ENCODE results near the gene STK24. TPM values are rescaled to one million over a fixed set of nuclear protein-coding genes. Genes with fewer than 3 reads are reported as not detected.

The STK24 gene
- total and polyA plus RNA-seq, 2 of the 8 experiments (the other 6 are each of a cell fraction or from before 2014, with no cell fraction given), result 62.8 to 143 TPM

DNA sequence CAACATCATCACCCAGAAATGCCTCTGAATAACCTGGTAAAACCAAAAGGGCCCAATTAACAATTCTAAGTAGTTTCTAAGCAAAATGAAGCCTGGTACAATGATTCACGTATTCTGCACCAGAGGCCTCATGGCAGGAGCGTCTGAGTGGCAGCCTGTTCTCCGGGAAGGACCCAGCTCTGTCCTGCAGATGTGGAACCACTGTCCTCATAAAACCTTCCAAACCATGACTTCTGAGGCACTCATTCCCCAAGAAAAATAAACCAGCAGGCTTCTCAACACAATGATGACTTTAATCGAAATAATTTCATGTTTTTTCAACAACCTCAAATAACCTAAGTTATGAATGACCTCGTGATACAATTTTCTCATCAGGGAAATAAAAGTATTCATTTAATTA is 89.9 kb downstream of the STK24 start:
- no peak overlapping the region for H3K4ac ChIP-seq (replicated peaks; ENCODE audit: insufficient read length, low read depth, low read length)
- no peak overlapping the region for H3K9ac ChIP-seq (replicated peaks in 1 of 4; ENCODE audit: extremely low read depth in 1 of 4, low read depth in 3 of 4, low read length in 3 of 4)
- H2BK20ac ChIP-seq (ENCODE audit: low read length), result no peak overlapping the region
- H4K5ac ChIP-seq (ENCODE audit: insufficient read length, low read depth, low read length), result no peak overlapping the region
- no peaks in the 10 kb centered on the region for H3K9me3 ChIP-seq (ENCODE audit: insufficient read depth in 2 of 2, low read depth in 1 of 2, low read length in 1 of 2)
- H4K20me1 ChIP-seq (replicated peaks in 1 of 2; ENCODE audit: control insufficient read depth in 1 of 2, insufficient read depth in 2 of 2, low read length in 2 of 2), result peaks cover 34 to 39% of the 10 kb centered on the region in 2 experiments
- H3K23me2 ChIP-seq (ENCODE audit: low read depth, low read length), result no peaks in the 10 kb centered on the region
- H3K36me3 ChIP-seq (ENCODE audit: control insufficient read depth in 2 of 4, insufficient read depth in 4 of 4, low read length in 3 of 4), result no peaks in the 10 kb centered on the region
- POLR2A ChIA-PET (ENCODE audit: partially characterized antibody), result interaction anchor here (0.9 to 3.5 kb wide), 4 partner anchors 11 to 85 kb away, joined by 3 to 18 read pairs (median 7); no protein-coding TSS in a partner anchor
- H2BK5ac ChIP-seq (ENCODE audit: low read depth, low read length), result no peak overlapping the region
- TF ChIP-seq HDAC6 (IDR thresholded peaks at IDR 0.05; ENCODE audit: low read depth, low read length) (no peak), KDM4A (IDR thresholded peaks at IDR 0.05; ENCODE audit: low read depth, low read length, severe bottlenecking) (no peak), CBX8 (IDR thresholded peaks at IDR 0.05; ENCODE audit: borderline replicate concordance, low read depth, low read length) (no peak), KDM1A (IDR thresholded peaks at IDR 0.05; ENCODE audit: borderline replicate concordance, low read length) (no peak), CEBPB (IDR thresholded peaks at IDR 0.05; ENCODE audit: low read depth, low read length) (no peak), TAF7 (optimal IDR thresholded peaks at IDR 0.05; ENCODE audit: borderline replicate concordance, low read depth, low read length) (no peak), CTBP2 (IDR thresholded peaks at IDR 0.05; ENCODE audit: borderline replicate concordance, insufficient read depth, insufficient read length, low read length) (no peak), TCF12 (IDR thresholded peaks at IDR 0.05; ENCODE audit: low read depth, low read length) (no peak), GABPA (IDR thresholded peaks at IDR 0.05; ENCODE audit: borderline replicate concordance, insufficient read depth, low read length) (no peak), CBX5 (IDR thresholded peaks at IDR 0.05; ENCODE audit: low read depth, low read length) (no peak)
- WGBS, 2 experiments (ENCODE audit: extremely low coverage in 1 of 2, insufficient coverage in 1 of 2, insufficient read length in 1 of 2, insufficient replicate concordance in 2 of 2, low coverage in 1 of 2, low lambda C conversion rate in 2 of 2, missing lambda C conversion rate in 1 of 2), result 88% methylated on average over 5 of the region's 5 CpGs; no CpG with 5 or more reads in 1 of the 2 experiments
- H3K23ac ChIP-seq (ENCODE audit: insufficient read length), result no peak overlapping the region
- no peaks in the 10 kb centered on the region for H3K27me3 ChIP-seq (replicated peaks in 1 of 4; ENCODE audit: control insufficient read depth in 3 of 4, extremely low read depth in 1 of 4, insufficient read depth in 3 of 4, low read length in 3 of 4)
- no peak overlapping the region for H3K14ac ChIP-seq (ENCODE audit: insufficient read length)
- CTCF ChIA-PET (ENCODE audit: partially characterized antibody), result interaction anchor here (1.2 to 2.6 kb wide), 5 partner anchors 10 to 187 kb away, joined by 3 to 9 read pairs (median 4); no protein-coding TSS in a partner anchor
- FAIRE-seq (no peak), DNase-seq (ENCODE audit: low read depth in 1 of 2, low spot score in 2 of 2) (no peak)
- H3K27ac ChIP-seq (ENCODE audit: low read depth, low read length), result no peak overlapping the region
- no peak overlapping the region for H2BK15ac ChIP-seq (ENCODE audit: low read length)
- peaks cover 17 to 99% of the 10 kb centered on the region in 2 experiments for H3K79me2 ChIP-seq (ENCODE audit: control insufficient read depth in 1 of 2, insufficient read depth in 2 of 2, low read length in 2 of 2)
- no peak overlapping the region for H3K18ac ChIP-seq (ENCODE audit: extremely low read depth, low read length)
- no peak overlapping the region for H3K4me2 ChIP-seq (ENCODE audit: insufficient read depth in 1 of 2, low read depth in 2 of 2, low read length in 2 of 2)
- H3K79me1 ChIP-seq (ENCODE audit: low read depth, low read length), result peaks cover 17% of the 10 kb centered on the region
- H2BK12ac ChIP-seq (ENCODE audit: low read depth, low read length), result no peak overlapping the region
- no peak overlapping the region for H2AFZ ChIP-seq (ENCODE audit: low read length)
- H3K56ac ChIP-seq (replicated peaks; ENCODE audit: insufficient read length, low read depth, low read length), result no peak overlapping the region
- peaks cover 15 to 49% (median 39%) of the 10 kb centered on the region in 4 experiments for H3K4me1 ChIP-seq (replicated peaks in 1 of 4; ENCODE audit: control insufficient read depth in 3 of 4, insufficient read depth in 4 of 4, low read length in 3 of 4)
- H2BK120ac ChIP-seq (replicated peaks; ENCODE audit: low read depth, low read length), result no peak overlapping the region
- H4K91ac ChIP-seq (replicated peaks; ENCODE audit: insufficient read length, low read length), result no peak overlapping the region
- no peak overlapping the region for H2AK5ac ChIP-seq (ENCODE audit: low read depth, low read length)
- H3K4me3 ChIP-seq (ENCODE audit: extremely low read depth in 1 of 4, insufficient read depth in 2 of 4, low read depth in 3 of 4, low read length in 4 of 4), result no peak overlapping the region
- H4K8ac ChIP-seq (ENCODE audit: extremely low read depth, insufficient read depth, low read length), result no peak overlapping the region; the same call in 1 of the 2 replicates
